ENCODE measurements around the gene ZNF444.

- TF ChIP-seq ASH2L (IDR thresholded peaks at IDR 0.05; ENCODE audit: low read length) (no peak), TBP (IDR thresholded peaks at IDR 0.05; ENCODE audit: low read depth, low read length) (no peak), EP300 (IDR thresholded peaks at IDR 0.05; ENCODE audit: borderline replicate concordance in 1 of 2, low read depth in 2 of 2, low read length in 2 of 2) (no peak), PHF8 (conservative IDR thresholded peaks at IDR 0.05; ENCODE audit: low read depth, low read length) (no peak), GABPA (IDR thresholded peaks at IDR 0.05; ENCODE audit: borderline replicate concordance, insufficient read depth, low read length) (no peak), CEBPB (IDR thresholded peaks at IDR 0.05; ENCODE audit: low read depth, low read length) (no peak), YY1 (IDR thresholded peaks at IDR 0.05; ENCODE audit: low read depth, low read length) (no peak), RFX5 (IDR thresholded peaks at IDR 0.05; ENCODE audit: borderline replicate concordance, low read depth, low read length) (no peak)
- TF ChIP-seq, protein P1, sequence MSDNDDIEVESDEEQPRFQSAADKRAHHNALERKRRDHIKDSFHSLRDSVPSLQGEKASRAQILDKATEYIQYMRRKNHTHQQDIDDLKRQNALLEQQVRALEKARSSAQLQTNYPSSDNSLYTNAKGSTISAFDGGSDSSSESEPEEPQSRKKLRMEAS (IDR thresholded peaks at IDR 0.05): no peak
These were observed 26.0 kb downstream of the ZNF444 start for GRCh38 chr19:56167064-56167578.

All from H1 (cell line).